Measurements from ENCODE around the gene KDM5A. TPM values are rescaled to one million over a fixed set of nuclear protein-coding genes. Genes with fewer than 3 reads are reported as not detected.
A peak's percentile ranks its signal among the peaks of the same experiment; 100 is the strongest.

KDM5A gene
- total and polyA plus RNA-seq, 3 donors from 2014 or later, result 41.7 to 127 (median 113) TPM

GRCh38 chr12:243381-243780 is 145.7 kb downstream of the KDM5A start:
- no peak for TF ChIP-seq CTCF (IDR thresholded peaks at IDR 0.05)
- TF ChIP-seq POLR2A (IDR thresholded peaks at IDR 0.05), result no peak

GRCh38 chr12:242496-242895 is 146.6 kb downstream of the KDM5A start:
- H3K4me1 ChIP-seq, result no peaks in the 10 kb centered on the region
- no peak overlapping the region for H3K27ac ChIP-seq
- no peaks in the 10 kb centered on the region for H3K36me3 ChIP-seq (ENCODE audit: low read depth, missing control alignments)
- intact Hi-C loops (cut with DNase I; ENCODE audit: low total_unique reads), result no loop called here
- H3K4me3 ChIP-seq, result no peak overlapping the region
- DNase-seq, result peak; percentile 11
- H3K9me3 ChIP-seq, result no peaks in the 10 kb centered on the region
- 91 to 94% methylated on average over 15 of the region's 15 CpGs for WGBS, 2 donors
- H3K27me3 ChIP-seq, result no peaks in the 10 kb centered on the region
- TF ChIP-seq POLR2A (IDR thresholded peaks at IDR 0.05) (no peak), CTCF (IDR thresholded peaks at IDR 0.05) (no peak)

More at GRCh38 chr12:243381-243780, 145.7 kb downstream of the KDM5A start:
- Histone ChIP-seq H3K27ac (no peak overlapping the region), H3K4me3 (no peak overlapping the region), H3K4me1 (no peaks in the 10 kb centered on the region), H3K36me3 (ENCODE audit: low read depth, missing control alignments) (no peaks in the 10 kb centered on the region), H3K9me3 (no peaks in the 10 kb centered on the region), H3K27me3 (no peaks in the 10 kb centered on the region)
- DNase-seq, result no peak
- WGBS, 2 donors, result 57 to 64% methylated on average over 4 of the region's 4 CpGs
- intact Hi-C loops (cut with DNase I; ENCODE audit: low total_unique reads), result no loop called here

- 95% methylated on average over 9 of the region's 9 CpGs for WGBS, 2 donors
- no peak overlapping the region for H3K4me3 ChIP-seq
- no peaks in the 10 kb centered on the region for H3K36me3 ChIP-seq (ENCODE audit: low read depth, missing control alignments)
- intact Hi-C loops (cut with DNase I; ENCODE audit: low total_unique reads), result no loop called here
- no peak overlapping the region for H3K27ac ChIP-seq
- no peaks in the 10 kb centered on the region for H3K9me3 ChIP-seq
- no peak for TF ChIP-seq CTCF (IDR thresholded peaks at IDR 0.05)
- TF ChIP-seq POLR2A (IDR thresholded peaks at IDR 0.05), result no peak
- H3K27me3 ChIP-seq, result no peaks in the 10 kb centered on the region
- H3K4me1 ChIP-seq, result no peaks in the 10 kb centered on the region
- DNase-seq, result no peak
These were observed 147.9 kb downstream of the KDM5A start for GRCh38 chr12:241266-241665.

- Histone ChIP-seq H3K4me1 (no peaks in the 10 kb centered on the region), H3K36me3 (ENCODE audit: low read depth, missing control alignments) (no peaks in the 10 kb centered on the region), H3K27ac (no peak overlapping the region), H3K9me3 (no peaks in the 10 kb centered on the region), H3K4me3 (no peak overlapping the region), H3K27me3 (no peaks in the 10 kb centered on the region)
- TF ChIP-seq POLR2A (IDR thresholded peaks at IDR 0.05) (no peak), CTCF (IDR thresholded peaks at IDR 0.05) (no peak)
- WGBS, 2 donors, result 90 to 91% methylated on average over 9 of the region's 9 CpGs
- peak; percentile 2 for DNase-seq
- intact Hi-C loops (cut with DNase I; ENCODE audit: low total_unique reads), result no loop called here
These were observed 148.6 kb downstream of the KDM5A start for GRCh38 chr12:240566-240965.

GRCh38 chr12:238736-239398 is 150.3 kb downstream of the KDM5A start:
- Histone ChIP-seq H3K4me1 (no peaks in the 10 kb centered on the region), H3K36me3 (ENCODE audit: low read depth, missing control alignments) (no peaks in the 10 kb centered on the region), H3K9me3 (no peaks in the 10 kb centered on the region), H3K4me3 (no peak overlapping the region), H3K27ac (no peak overlapping the region), H3K27me3 (no peaks in the 10 kb centered on the region)
- WGBS, 2 donors, result 80 to 82% methylated on average over 19 of the region's 19 CpGs
- peak; percentile 3 for DNase-seq
- TF ChIP-seq CTCF (IDR thresholded peaks at IDR 0.05) (no peak), POLR2A (IDR thresholded peaks at IDR 0.05) (no peak)
- intact Hi-C loops (cut with DNase I; ENCODE audit: low total_unique reads), result no loop called here
